Erythroblast (primary cell): ENCODE measurements around the gene AKAIN1.

ENCODE experiments used
- GATA1 ChIP-seq: IDR thresholded peaks from 2 replicates; pipeline ENCODE4 v1.6.1; 2011; ENCODE audit warnings: low read depth, mild to moderate bottlenecking, control low read depth, low read length, moderate library complexity
- POLR2A ChIP-seq: IDR thresholded peaks from 2 replicates; pipeline ENCODE4 v1.6.1; 2011; ENCODE audit warnings: mild to moderate bottlenecking, low read length

- TF ChIP-seq POLR2A: no peak
- TF ChIP-seq GATA1: no peak
Measured at GRCh38 chr18:5159080-5159479, 38.0 kb downstream of the AKAIN1 start.
